ENCODE data around the gene SPDYE17. TPM values are rescaled to one million over a fixed set of nuclear protein-coding genes. Genes with fewer than 3 reads are reported as not detected.
"Not testable (repeated sequence)": the region's sequence is repeated elsewhere in the genome, so short reads cannot be mapped to it uniquely, and the experiment has no call there.

The SPDYE17 gene
- not detected for total RNA-seq

GRCh38 chr7:77032261-77032660, at the start of gene SPDYE17:
SPDYE17 (minus strand) TSS chr7:77032361; CDS start chr7:77030570, 1,791 bp downstream.
- DNase-seq = not testable (repeated sequence)

GRCh38 chr7:77080236-77080635, 48.1 kb upstream of the SPDYE17 start:
- DNase-seq = not testable (repeated sequence)

- not testable (repeated sequence) for DNase-seq
Measured at GRCh38 chr7:77079624-77080023, 47.5 kb upstream of the SPDYE17 start.

- DNase-seq = not testable (repeated sequence)
Measured at GRCh38 chr7:77079112-77079511, 47.0 kb upstream of the SPDYE17 start.

- not testable (repeated sequence) for DNase-seq
Measured at GRCh38 chr7:77077060-77077459, 44.9 kb upstream of the SPDYE17 start.

GRCh38 chr7:77074786-77075396, 42.7 kb upstream of the SPDYE17 start:
- not testable (repeated sequence) for DNase-seq

- DNase-seq = not testable (repeated sequence)
Measured at GRCh38 chr7:77071108-77071507, 38.9 kb upstream of the SPDYE17 start.

- DNase-seq = not testable (repeated sequence)
Measured at GRCh38 chr7:77065869-77066268, 33.7 kb upstream of the SPDYE17 start.

- DNase-seq = not testable (repeated sequence)
Measured at GRCh38 chr7:77063732-77064131, 31.6 kb upstream of the SPDYE17 start.

GRCh38 chr7:77062557-77062956, 30.4 kb upstream of the SPDYE17 start, which contains the start of gene SPDYE18:
SPDYE18 (minus strand) TSS chr7:77062558; CDS start chr7:77060512, 2,046 bp downstream.
- DNase-seq = not testable (repeated sequence)

- DNase-seq = not testable (repeated sequence)
Measured at GRCh38 chr7:77026349-77026748, 5.8 kb downstream of the SPDYE17 start.

GRCh38 chr7:77010074-77010680, 22.0 kb downstream of the SPDYE17 start:
- DNase-seq = not testable (repeated sequence)

GRCh38 chr7:77008000-77008399, 24.2 kb downstream of the SPDYE17 start:
- not testable (repeated sequence) for DNase-seq

GRCh38 chr7:77006127-77007110, 25.7 kb downstream of the SPDYE17 start:
- not testable (repeated sequence) for DNase-seq

GRCh38 chr7:77005461-77006057, 26.6 kb downstream of the SPDYE17 start:
- not testable (repeated sequence) for DNase-seq

GRCh38 chr7:77004151-77004550, 28.0 kb downstream of the SPDYE17 start:
- not testable (repeated sequence) for DNase-seq

- not testable (repeated sequence) for DNase-seq
Measured at GRCh38 chr7:77003241-77003640, 28.9 kb downstream of the SPDYE17 start.

GRCh38 chr7:77002678-77003233, 29.4 kb downstream of the SPDYE17 start:
- DNase-seq = not testable (repeated sequence)

- not testable (repeated sequence) for DNase-seq
Measured at GRCh38 chr7:77002104-77002503, 30.1 kb downstream of the SPDYE17 start.

GRCh38 chr7:76999474-77000107, 32.6 kb downstream of the SPDYE17 start:
- DNase-seq = not testable (repeated sequence)

- DNase-seq = not testable (repeated sequence)
Measured at GRCh38 chr7:76998764-76999450, 33.3 kb downstream of the SPDYE17 start.

Data from effector CD4-positive, alpha-beta T cell (primary cell).